PC-3 (cell line): ENCODE data around the gene MAP2K5. TPM values are rescaled to one million over a fixed set of nuclear protein-coding genes. Genes with fewer than 3 reads are reported as not detected.

Experiments
- ATAC-seq: fragments of 200-7000 bp; cut with Tn5 transposase; 2 replicates; pipeline ENCODE4 v1.9.1; 2020; ENCODE audit warnings: mild to moderate bottlenecking, moderate library complexity
- BruUV-seq: library from RNA; stranded (reverse); fragments of 400-500 nt; replicated peaks from 2 replicates; lab custom pipeline; 2021; lab: Mats Ljungman, UMichigan
- CTCF ChIA-PET: fragments of 300-600 bp; sonication (Branson Sonifier 250); formaldehyde crosslinking; loops from one replicate; lab custom pipeline; 2022; ENCODE audit warnings: antibody characterized with exemption; lab: Charles Lee
- POLR2A ChIA-PET: fragments of 300-600 bp; sonication (Branson Sonifier 250); formaldehyde crosslinking; loops from one replicate; lab custom pipeline; 2022; ENCODE audit warnings: antibody characterized with exemption; ENCODE audit not compliant: unreplicated experiment; lab: Charles Lee
- DNase-seq: peaks from one replicate; pipeline ENCODE4 v3.0.0-alpha.2; 2015
- H2AFZ ChIP-seq: fragments of 300-600 bp; sonication (generic); 2 replicates; pipeline ENCODE4 v1.6.0; 2016; ENCODE audit warnings: antibody characterized with exemption, low read length
- H3F3A ChIP-seq: fragments of 300-600 bp; sonication (generic); one replicate; pipeline ENCODE4 v1.6.0; 2017; ENCODE audit warnings: antibody characterized with exemption, low read length, control low read depth, mild to moderate bottlenecking; ENCODE audit not compliant: unreplicated experiment
- H3K27ac ChIP-seq: fragments of 300-600 bp; sonication (generic); 2 replicates; pipeline ENCODE4 v1.5.1; 2016; ENCODE audit warnings: mild to moderate bottlenecking, low read length
- H3K27me3 ChIP-seq: fragments of 300-600 bp; sonication (generic); 2 replicates; pipeline ENCODE4 v1.6.1; 2016; ENCODE audit warnings: low read length, mixed read lengths
- H3K36me3 ChIP-seq: fragments of 300-600 bp; sonication (generic); 2 replicates; pipeline ENCODE4 v1.6.1; 2016; ENCODE audit warnings: low read depth, mixed run types, low read length, mixed read lengths
- H3K4me1 ChIP-seq: fragments of 300-600 bp; sonication (generic); 2 replicates; pipeline ENCODE4 v1.5.1; 2016; ENCODE audit warnings: low read length; ENCODE audit not compliant: insufficient read depth
- H3K4me2 ChIP-seq: fragments of 300-600 bp; sonication (generic); 2 replicates; pipeline ENCODE4 v1.6.0; 2016; ENCODE audit warnings: low read length
- H3K4me3 ChIP-seq: fragments of 300-600 bp; sonication (generic); 2 replicates; pipeline ENCODE4 v1.5.1; 2016; ENCODE audit warnings: mild to moderate bottlenecking, low read length, mixed read lengths
- H3K79me2 ChIP-seq: fragments of 300-600 bp; sonication (generic); 2 replicates; pipeline ENCODE4 v1.6.1; 2017; ENCODE audit warnings: low read length, mixed read lengths
- H3K9ac ChIP-seq: fragments of 300-600 bp; sonication (generic); 2 replicates; pipeline ENCODE4 v1.6.0; 2016; ENCODE audit warnings: mild to moderate bottlenecking, low read length
- H3K9me2 ChIP-seq: fragments of 300-600 bp; sonication (generic); replicated peaks from 2 replicates; pipeline ENCODE4 v1.6.1; 2016; ENCODE audit warnings: mixed run types, low read length, mixed read lengths
- H3K9me3 ChIP-seq: fragments of 300-600 bp; sonication (generic); 2 replicates; pipeline ENCODE4 v1.6.1; 2016; ENCODE audit warnings: low read length, mixed read lengths
- H4K20me1 ChIP-seq: fragments of 300-600 bp; sonication (generic); 2 replicates; pipeline ENCODE4 v1.6.1; 2016; ENCODE audit warnings: low read length, mixed read lengths
- EZH2 ChIP-seq: fragments of 300-600 bp; sonication (generic); IDR thresholded peaks from one replicate; pipeline ENCODE4 v1.6.1; 2017; ENCODE audit warnings: antibody characterized with exemption, mild to moderate bottlenecking, low read length; ENCODE audit not compliant: unreplicated experiment
- EZH2phosphoT487 ChIP-seq: fragments of 300-600 bp; sonication (generic); IDR thresholded peaks from 2 replicates; pipeline ENCODE4 v1.6.1; 2018; ENCODE audit warnings: mild to moderate bottlenecking, antibody characterized with exemption, low read length, borderline replicate concordance
- intact Hi-C: fragments of 100-400 bp; cut with micrococcal nuclease; formaldehyde crosslinking; loops from 2 replicates; pipeline ENCODE4 v1.9.0; 2023
- total RNA-seq: library from RNA; depleted of rRNA; stranded (reverse); fragments of >200 nt; gene quantifications from 2 replicates; pipeline ENCODE4 v1.2.3, GENCODE V29; 2014
- TF ChIP-seq, protein P1 (sequence below): fragments of 300-600 bp; sonication (generic); conservative IDR thresholded peaks from 2 replicates; pipeline ENCODE4 v1.5.1; 2017; ENCODE audit warnings: antibody characterized with exemption, low read depth, mild to moderate bottlenecking, low read length

Gene MAP2K5
- total RNA-seq, 1 experiment from 2014 or later = 5.5 TPM

DNA sequence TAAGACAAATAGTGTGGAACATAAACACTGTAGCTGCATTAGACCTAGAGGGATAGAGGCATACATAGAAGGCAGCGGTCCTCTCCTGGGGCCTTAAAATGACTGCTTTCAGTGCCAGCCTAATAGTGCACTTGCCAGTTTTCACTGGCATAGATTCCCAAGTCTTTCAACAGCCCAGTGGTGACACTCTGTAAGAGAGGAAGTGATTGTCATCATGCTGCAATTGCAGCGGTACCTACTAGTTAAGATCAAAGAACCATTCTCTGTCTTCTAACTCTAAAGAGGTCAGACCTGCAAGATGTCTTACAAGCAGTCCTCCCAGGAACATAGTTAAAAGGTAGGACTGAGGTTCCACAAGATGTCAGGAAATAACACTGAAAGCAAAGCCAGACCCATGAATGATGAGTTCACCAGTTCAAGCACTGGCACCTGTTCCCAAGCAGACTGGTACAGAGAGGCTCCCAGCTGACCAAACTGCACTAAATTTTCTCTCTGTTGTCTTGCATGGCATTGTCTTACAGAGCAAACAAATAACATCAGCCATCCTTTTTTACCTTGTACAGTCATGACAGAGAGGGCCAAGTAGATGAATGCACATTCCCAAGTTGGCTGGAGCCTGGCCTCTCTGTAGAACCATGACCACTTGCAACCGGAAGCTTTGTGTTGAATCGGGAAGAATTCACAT, 182.3 kb downstream of the MAP2K5 start:
- POLR2A ChIA-PET = no interaction called here
- no peak for TF ChIP-seq EZH2phosphoT487
- TF ChIP-seq EZH2 = no peak
- TF ChIP-seq, protein P1, sequence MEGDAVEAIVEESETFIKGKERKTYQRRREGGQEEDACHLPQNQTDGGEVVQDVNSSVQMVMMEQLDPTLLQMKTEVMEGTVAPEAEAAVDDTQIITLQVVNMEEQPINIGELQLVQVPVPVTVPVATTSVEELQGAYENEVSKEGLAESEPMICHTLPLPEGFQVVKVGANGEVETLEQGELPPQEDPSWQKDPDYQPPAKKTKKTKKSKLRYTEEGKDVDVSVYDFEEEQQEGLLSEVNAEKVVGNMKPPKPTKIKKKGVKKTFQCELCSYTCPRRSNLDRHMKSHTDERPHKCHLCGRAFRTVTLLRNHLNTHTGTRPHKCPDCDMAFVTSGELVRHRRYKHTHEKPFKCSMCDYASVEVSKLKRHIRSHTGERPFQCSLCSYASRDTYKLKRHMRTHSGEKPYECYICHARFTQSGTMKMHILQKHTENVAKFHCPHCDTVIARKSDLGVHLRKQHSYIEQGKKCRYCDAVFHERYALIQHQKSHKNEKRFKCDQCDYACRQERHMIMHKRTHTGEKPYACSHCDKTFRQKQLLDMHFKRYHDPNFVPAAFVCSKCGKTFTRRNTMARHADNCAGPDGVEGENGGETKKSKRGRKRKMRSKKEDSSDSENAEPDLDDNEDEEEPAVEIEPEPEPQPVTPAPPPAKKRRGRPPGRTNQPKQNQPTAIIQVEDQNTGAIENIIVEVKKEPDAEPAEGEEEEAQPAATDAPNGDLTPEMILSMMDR = no peak
- no peak overlapping the region for H3K9ac ChIP-seq

DNA sequence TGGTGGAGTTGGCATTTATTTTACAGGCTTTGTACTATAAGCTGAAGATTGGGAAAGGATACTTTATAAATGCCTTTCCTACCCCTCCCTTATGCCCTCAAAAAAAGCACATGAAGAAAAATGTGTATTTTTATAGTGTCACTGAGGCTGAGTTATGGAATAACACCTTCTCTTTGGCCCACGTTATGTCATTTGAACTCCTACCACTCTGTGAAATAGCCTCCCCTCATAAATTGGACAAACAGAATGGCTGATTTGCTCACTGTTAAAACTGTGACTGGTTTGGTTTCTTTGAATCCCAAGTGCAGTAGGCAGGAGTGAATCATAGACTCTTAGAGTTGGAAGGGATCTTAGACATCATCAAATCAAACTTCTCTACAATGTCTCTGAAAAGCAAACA, 187.6 kb downstream of the MAP2K5 start:
- BruUV-seq = no TSS peak
- no peaks in the 10 kb centered on the region for H3K4me1 ChIP-seq
- H3K27ac ChIP-seq = no peak overlapping the region
- TF ChIP-seq, protein P1 = no peak
- intact Hi-C loops = no loop called here
- H3K9me2 ChIP-seq = no peaks in the 10 kb centered on the region
- no peaks in the 10 kb centered on the region for H3K79me2 ChIP-seq
- POLR2A ChIA-PET = no interaction called here
- H3F3A ChIP-seq = no peaks in the 10 kb centered on the region
- CTCF ChIA-PET = no interaction called here
- ATAC-seq (no peak), DNase-seq (no peak)
- H2AFZ ChIP-seq = no peak overlapping the region
- no peak overlapping the region for H3K9ac ChIP-seq
- H3K4me3 ChIP-seq = no peak overlapping the region
- no peaks in the 10 kb centered on the region for H3K36me3 ChIP-seq
- H4K20me1 ChIP-seq = no peaks in the 10 kb centered on the region
- no peak overlapping the region for H3K4me2 ChIP-seq
- H3K27me3 ChIP-seq = no peaks in the 10 kb centered on the region
- no peaks in the 10 kb centered on the region for H3K9me3 ChIP-seq

More for the DNA sequence above, 182.3 kb downstream of the MAP2K5 start:
- H3K4me1 ChIP-seq = no peaks in the 10 kb centered on the region
- H3K9me2 ChIP-seq = no peaks in the 10 kb centered on the region
- no peaks in the 10 kb centered on the region for H4K20me1 ChIP-seq
- no peaks in the 10 kb centered on the region for H3K27me3 ChIP-seq
- no peak overlapping the region for H3K27ac ChIP-seq
- no peak overlapping the region for H3K4me3 ChIP-seq
- H3K4me2 ChIP-seq = no peak overlapping the region
- H3F3A ChIP-seq = no peaks in the 10 kb centered on the region
- H3K9me3 ChIP-seq = no peaks in the 10 kb centered on the region
- no TSS peak for BruUV-seq
- H2AFZ ChIP-seq = no peak overlapping the region
- DNase-seq (no peak), ATAC-seq (no peak)
- H3K79me2 ChIP-seq = no peaks in the 10 kb centered on the region
- no peaks in the 10 kb centered on the region for H3K36me3 ChIP-seq
- intact Hi-C loops = no loop called here
- CTCF ChIA-PET = no interaction called here

DNA sequence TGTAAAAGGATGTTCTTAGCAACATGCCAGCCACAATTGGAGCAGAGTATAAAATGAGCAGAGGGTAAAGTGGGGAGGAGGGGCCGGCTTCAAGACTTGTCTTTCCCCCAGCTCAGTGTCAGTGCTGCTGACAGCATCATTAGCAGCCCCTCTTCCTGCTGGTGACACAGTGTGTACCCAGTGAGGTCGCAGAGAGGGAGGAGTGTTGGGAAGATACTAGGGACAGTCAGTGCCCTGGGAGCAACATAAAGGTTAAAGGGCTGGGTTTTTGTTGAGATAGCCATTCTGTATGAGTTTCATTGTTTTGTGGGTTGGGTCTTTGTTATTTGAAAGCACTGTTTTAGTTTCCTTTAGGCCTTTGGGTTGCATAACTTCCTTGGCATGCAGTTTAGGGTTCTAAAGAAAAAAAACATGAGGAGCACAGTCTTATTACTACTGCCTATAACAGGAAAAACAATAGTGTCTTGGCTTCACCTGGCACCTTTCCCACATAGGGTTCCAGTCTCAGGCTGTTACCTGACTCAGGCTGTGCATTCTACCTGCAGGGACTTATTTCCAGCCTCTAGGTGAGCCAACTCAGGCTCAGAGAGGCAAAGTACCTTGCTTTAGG, 188.7 kb downstream of the MAP2K5 start:
- ATAC-seq = no peak
- TF ChIP-seq, protein P1 = no peak
- TF ChIP-seq EZH2phosphoT487 = no peak
- TF ChIP-seq EZH2 = no peak
- DNase-seq = no peak
- Histone ChIP-seq H2AFZ (no peak overlapping the region), H3K36me3 (no peaks in the 10 kb centered on the region), H3F3A (no peaks in the 10 kb centered on the region), H3K9me2 (no peaks in the 10 kb centered on the region), H3K4me2 (no peak overlapping the region), H3K4me1 (no peaks in the 10 kb centered on the region), H4K20me1 (no peaks in the 10 kb centered on the region), H3K27me3 (no peaks in the 10 kb centered on the region), H3K79me2 (no peaks in the 10 kb centered on the region), H3K9ac (no peak overlapping the region), H3K4me3 (no peak overlapping the region), H3K27ac (no peak overlapping the region), H3K9me3 (no peaks in the 10 kb centered on the region)
- POLR2A ChIA-PET = no interaction called here
- BruUV-seq = no TSS peak
- CTCF ChIA-PET = no interaction called here
- intact Hi-C loops = no loop called here
